ENCODE measurements around the gene DAG1. TPM values are rescaled to one million over a fixed set of nuclear protein-coding genes. Genes with fewer than 3 reads are reported as not detected.

The DAG1 gene
- polyA plus RNA-seq, 1 of the 3 experiments (the other 2 are of a cell fraction): 54.4 TPM

- no peaks in the 10 kb centered on the region for H4K20me1 ChIP-seq (ENCODE audit: insufficient read depth)
- H2AFZ ChIP-seq (ENCODE audit: low read depth): no peak overlapping the region
- peaks cover 13 to 15% of the 10 kb centered on the region in 2 experiments; a peak in 3 of 4 replicates for H3K4me1 ChIP-seq (ENCODE audit: control insufficient read depth in 1 of 2, insufficient read depth in 2 of 2, low read depth in 1 of 2, low read length in 1 of 2)
- WGBS (ENCODE audit: low lambda C conversion rate): 92% methylated on average over 16 of the region's 18 CpGs
- no peak overlapping the region for H3K4me2 ChIP-seq
- TF ChIP-seq TAF1 (IDR thresholded peaks at IDR 0.05; ENCODE audit: borderline replicate concordance, low read depth, low read length) (no peak), MAX (IDR thresholded peaks at IDR 0.05; ENCODE audit: low read depth) (no peak), GATA2 (CRISPR knock-in tag; IDR thresholded peaks at IDR 0.05) (no peak), ELF1 (IDR thresholded peaks at IDR 0.05) (no peak)
- H3K27ac ChIP-seq (ENCODE audit: low read depth in 2 of 2, low read length in 1 of 2): peak overlapping the region in 1 of 2 experiments; percentile 5; a peak in 1 of 4 replicates
- no peaks in the 10 kb centered on the region for H3K9me3 ChIP-seq
- no peaks in the 10 kb centered on the region for H3K9me2 ChIP-seq
- no peak overlapping the region for H3K4me3 ChIP-seq (ENCODE audit: low read depth in 2 of 2, low read length in 1 of 2)
- H3F3A ChIP-seq (replicated peaks; ENCODE audit: insufficient read depth): peaks cover 13% of the 10 kb centered on the region
- no peaks in the 10 kb centered on the region for H3K27me3 ChIP-seq (ENCODE audit: insufficient read depth)
- ChIA-PET POLR2A (interaction anchor here (0.6 kb wide), 1 partner anchor 10 kb away, joined by 4 read pairs; no protein-coding TSS in a partner anchor), CTCF (interaction anchor here (1.3 to 2.0 kb wide), 2 partner anchors 16 to 74 kb away, joined by 4 to 5 read pairs; no protein-coding TSS in a partner anchor)
- no peaks in the 10 kb centered on the region for H3K79me2 ChIP-seq (ENCODE audit: insufficient read depth)
- H3K36me3 ChIP-seq (replicated peaks in 1 of 2; ENCODE audit: control insufficient read depth in 1 of 2, insufficient read depth in 2 of 2, low read length in 1 of 2): no peaks in the 10 kb centered on the region
- no peak overlapping the region for H3K9ac ChIP-seq
- peak; percentile 34 for DNase-seq
Observed at GRCh38 chr3:49465270-49466034, 4.6 kb upstream of the DAG1 start.

- Histone ChIP-seq H3K27ac (ENCODE audit: low read depth in 2 of 2, low read length in 1 of 2) (0 out of 4 replicates have a peak overlapping the region, but pooled peaks of 1 of the 2 experiments have one; percentile 5), H3K27me3 (ENCODE audit: insufficient read depth) (no peaks in the 10 kb centered on the region), H3K9me3 (no peaks in the 10 kb centered on the region), H3K79me2 (ENCODE audit: insufficient read depth) (peaks cover 3% of the 10 kb centered on the region), H2AFZ (ENCODE audit: low read depth) (no peak overlapping the region), H3K4me2 (no peak overlapping the region), H3K4me1 (ENCODE audit: control insufficient read depth in 1 of 2, insufficient read depth in 2 of 2, low read depth in 1 of 2, low read length in 1 of 2) (peaks cover 13 to 15% of the 10 kb centered on the region in 2 experiments; a peak in 3 of 4 replicates), H3K9ac (no peak overlapping the region), H3K36me3 (replicated peaks in 1 of 2; ENCODE audit: control insufficient read depth in 1 of 2, insufficient read depth in 2 of 2, low read length in 1 of 2) (no peaks in the 10 kb centered on the region), H3K4me3 (ENCODE audit: low read depth in 2 of 2, low read length in 1 of 2) (no peak overlapping the region), H4K20me1 (ENCODE audit: insufficient read depth) (no peaks in the 10 kb centered on the region), H3F3A (replicated peaks; ENCODE audit: insufficient read depth) (peaks cover 19% of the 10 kb centered on the region), H3K9me2 (no peaks in the 10 kb centered on the region)
- TF ChIP-seq, protein P1, sequence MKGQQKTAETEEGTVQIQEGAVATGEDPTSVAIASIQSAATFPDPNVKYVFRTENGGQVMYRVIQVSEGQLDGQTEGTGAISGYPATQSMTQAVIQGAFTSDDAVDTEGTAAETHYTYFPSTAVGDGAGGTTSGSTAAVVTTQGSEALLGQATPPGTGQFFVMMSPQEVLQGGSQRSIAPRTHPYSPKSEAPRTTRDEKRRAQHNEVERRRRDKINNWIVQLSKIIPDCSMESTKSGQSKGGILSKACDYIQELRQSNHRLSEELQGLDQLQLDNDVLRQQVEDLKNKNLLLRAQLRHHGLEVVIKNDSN (IDR thresholded peaks at IDR 0.05; ENCODE audit: borderline replicate concordance, low read depth): no peak
- TF ChIP-seq RAD21 (IDR thresholded peaks at IDR 0.05; ENCODE audit: low read length) (no peak), GATA2 (CRISPR knock-in tag; IDR thresholded peaks at IDR 0.05) (no peak), FOSL2 (IDR thresholded peaks at IDR 0.05; ENCODE audit: borderline replicate concordance, low read depth) (no peak), SMC3 (IDR thresholded peaks at IDR 0.05; ENCODE audit: low read depth, low read length) (no peak), REST (IDR thresholded peaks at IDR 0.05; ENCODE audit: low read depth, low read length) (no peak), CTCF (IDR thresholded peaks at IDR 0.05) (no peak), FOXM1 (IDR thresholded peaks at IDR 0.05; ENCODE audit: low read depth) (no peak), EZH2phosphoT487 (IDR thresholded peaks at IDR 0.05; ENCODE audit: borderline replicate concordance, low read depth) (no peak), YY1 (IDR thresholded peaks at IDR 0.05; ENCODE audit: low read depth) (no peak), FOXJ3 (CRISPR knock-in tag; IDR thresholded peaks at IDR 0.05) (no peak), GABPA (IDR thresholded peaks at IDR 0.05; ENCODE audit: low read depth) (no peak), NRF1 (IDR thresholded peaks at IDR 0.05; ENCODE audit: low read depth, low read length) (no peak)
- TF ChIP-seq, protein P2, sequence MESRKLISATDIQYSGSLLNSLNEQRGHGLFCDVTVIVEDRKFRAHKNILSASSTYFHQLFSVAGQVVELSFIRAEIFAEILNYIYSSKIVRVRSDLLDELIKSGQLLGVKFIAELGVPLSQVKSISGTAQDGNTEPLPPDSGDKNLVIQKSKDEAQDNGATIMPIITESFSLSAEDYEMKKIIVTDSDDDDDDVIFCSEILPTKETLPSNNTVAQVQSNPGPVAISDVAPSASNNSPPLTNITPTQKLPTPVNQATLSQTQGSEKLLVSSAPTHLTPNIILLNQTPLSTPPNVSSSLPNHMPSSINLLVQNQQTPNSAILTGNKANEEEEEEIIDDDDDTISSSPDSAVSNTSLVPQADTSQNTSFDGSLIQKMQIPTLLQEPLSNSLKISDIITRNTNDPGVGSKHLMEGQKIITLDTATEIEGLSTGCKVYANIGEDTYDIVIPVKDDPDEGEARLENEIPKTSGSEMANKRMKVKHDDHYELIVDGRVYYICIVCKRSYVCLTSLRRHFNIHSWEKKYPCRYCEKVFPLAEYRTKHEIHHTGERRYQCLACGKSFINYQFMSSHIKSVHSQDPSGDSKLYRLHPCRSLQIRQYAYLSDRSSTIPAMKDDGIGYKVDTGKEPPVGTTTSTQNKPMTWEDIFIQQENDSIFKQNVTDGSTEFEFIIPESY (IDR thresholded peaks at IDR 0.05; ENCODE audit: borderline replicate concordance, low read depth): no peak
- CTCF ChIA-PET: interaction anchor here (1.3 to 2.0 kb wide), 2 partner anchors 17 to 73 kb away, joined by 4 to 5 read pairs; no protein-coding TSS in a partner anchor
- no peak for DNase-seq
- POLR2A ChIA-PET: interaction anchor here (0.6 kb wide), 1 partner anchor 362 kb away, joined by 3 read pairs; the partner anchor contains the start of gene QARS1
- WGBS (ENCODE audit: low lambda C conversion rate): 100% methylated on average over 2 of the region's 2 CpGs
Observed at GRCh38 chr3:49466085-49466484, 4.0 kb upstream of the DAG1 start.

Measured in SK-N-SH (cell line).